OCI-LY3 (cell line): ENCODE data around the gene BIK.

Experiments used
- EZH2phosphoT487 ChIP-seq: fragments of 200-600 bp; shearing (Covaris generic); IDR thresholded peaks from 2 replicates; pipeline ENCODE4 v1.6.1; 2018; ENCODE audit warnings: antibody characterized with exemption, mixed run types, low read depth
- TF ChIP-seq, protein P1 (sequence below): fragments of 200-600, 300-600 bp; sonication (generic); IDR thresholded peaks from 2 replicates; pipeline ENCODE4 v1.5.1; 2014; ENCODE audit warnings: antibody characterized with exemption, low read length, low read depth

DNA sequence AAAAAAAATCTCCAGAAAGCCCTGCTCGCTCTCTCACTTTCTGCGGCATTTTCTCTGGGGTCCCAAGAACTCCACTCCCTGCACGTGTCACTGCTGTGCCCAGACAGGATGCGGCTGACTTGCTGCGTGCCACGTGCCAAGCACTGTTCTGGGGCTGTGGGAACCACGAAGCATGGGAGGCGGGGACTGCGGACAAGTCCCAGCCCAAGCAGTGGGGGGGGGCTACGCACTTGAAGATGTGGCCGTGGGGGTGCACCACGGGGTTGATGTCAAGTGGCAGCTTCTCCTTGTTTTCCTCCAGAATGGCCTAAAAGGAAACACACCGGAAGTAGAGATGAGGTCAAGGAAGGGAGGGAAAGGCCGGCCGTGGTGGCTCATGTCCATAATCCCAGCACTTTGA, 65.5 kb downstream of the BIK start:
- TF ChIP-seq, protein P1, sequence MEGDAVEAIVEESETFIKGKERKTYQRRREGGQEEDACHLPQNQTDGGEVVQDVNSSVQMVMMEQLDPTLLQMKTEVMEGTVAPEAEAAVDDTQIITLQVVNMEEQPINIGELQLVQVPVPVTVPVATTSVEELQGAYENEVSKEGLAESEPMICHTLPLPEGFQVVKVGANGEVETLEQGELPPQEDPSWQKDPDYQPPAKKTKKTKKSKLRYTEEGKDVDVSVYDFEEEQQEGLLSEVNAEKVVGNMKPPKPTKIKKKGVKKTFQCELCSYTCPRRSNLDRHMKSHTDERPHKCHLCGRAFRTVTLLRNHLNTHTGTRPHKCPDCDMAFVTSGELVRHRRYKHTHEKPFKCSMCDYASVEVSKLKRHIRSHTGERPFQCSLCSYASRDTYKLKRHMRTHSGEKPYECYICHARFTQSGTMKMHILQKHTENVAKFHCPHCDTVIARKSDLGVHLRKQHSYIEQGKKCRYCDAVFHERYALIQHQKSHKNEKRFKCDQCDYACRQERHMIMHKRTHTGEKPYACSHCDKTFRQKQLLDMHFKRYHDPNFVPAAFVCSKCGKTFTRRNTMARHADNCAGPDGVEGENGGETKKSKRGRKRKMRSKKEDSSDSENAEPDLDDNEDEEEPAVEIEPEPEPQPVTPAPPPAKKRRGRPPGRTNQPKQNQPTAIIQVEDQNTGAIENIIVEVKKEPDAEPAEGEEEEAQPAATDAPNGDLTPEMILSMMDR, result no peak
- no peak for TF ChIP-seq EZH2phosphoT487
